IPS-18a (cell line): ENCODE results near the gene LEFTY1.

Experiments
- H3K27ac ChIP-seq: one replicate; pipeline ENCODE4 v1.5.1; 2013; ENCODE audit warnings: low read length
- H3K27me3 ChIP-seq: one replicate; pipeline ENCODE4 v1.6.1; 2013; ENCODE audit warnings: mild to moderate bottlenecking, low read length; ENCODE audit not compliant: control insufficient read depth, insufficient read depth
- H3K36me3 ChIP-seq: one replicate; pipeline ENCODE4 v1.6.1; 2013; ENCODE audit warnings: low read depth, low read length; ENCODE audit not compliant: control insufficient read depth
- H3K4me1 ChIP-seq: one replicate; pipeline ENCODE4 v1.6.1; 2013; ENCODE audit warnings: low read depth, low read length; ENCODE audit not compliant: control insufficient read depth
- H3K4me3 ChIP-seq: one replicate; pipeline ENCODE4 v1.5.1; 2013; ENCODE audit warnings: low read length
- H3K9ac ChIP-seq: one replicate; pipeline ENCODE4 v1.6.1; 2013; ENCODE audit warnings: mild to moderate bottlenecking, low read length, moderate library complexity
- H3K9me3 ChIP-seq: one replicate; pipeline ENCODE4 v1.6.1; 2013; ENCODE audit warnings: low read depth, low read length; ENCODE audit not compliant: control insufficient read depth

LEFTY1 gene

DNA sequence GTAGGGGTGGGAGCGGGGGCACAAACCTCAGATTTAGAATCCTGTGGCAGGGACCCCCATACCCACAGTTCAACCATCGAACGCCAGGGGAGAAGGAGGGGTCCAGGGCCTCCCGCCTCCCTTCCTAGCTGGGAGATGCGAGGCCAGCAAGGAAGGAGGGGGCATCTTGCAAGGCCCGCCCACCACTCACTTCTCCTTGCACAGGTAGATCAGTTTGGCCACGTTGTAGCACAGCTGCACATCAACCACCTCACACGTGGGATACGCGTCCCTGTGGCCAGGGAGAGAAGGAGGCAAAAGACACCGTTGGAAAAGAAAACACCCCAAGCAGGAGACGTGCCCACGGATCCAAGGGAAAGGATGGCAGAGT lies 26.4 kb downstream of the LEFTY1 start:
- no peak overlapping the region for H3K9ac ChIP-seq
- H3K36me3 ChIP-seq: peaks cover 42% of the 10 kb centered on the region
- H3K4me3 ChIP-seq: no peak overlapping the region
- H3K9me3 ChIP-seq: no peaks in the 10 kb centered on the region
- no peak overlapping the region for H3K27ac ChIP-seq
- no peaks in the 10 kb centered on the region for H3K4me1 ChIP-seq
- no peaks in the 10 kb centered on the region for H3K27me3 ChIP-seq

GRCh38 chr1:225861834-225862580 lies 26.9 kb downstream of the LEFTY1 start:
- Histone ChIP-seq H3K9ac (no peak overlapping the region), H3K36me3 (peaks cover 42% of the 10 kb centered on the region), H3K27me3 (no peaks in the 10 kb centered on the region), H3K4me1 (no peaks in the 10 kb centered on the region), H3K9me3 (no peaks in the 10 kb centered on the region), H3K27ac (no peak overlapping the region), H3K4me3 (no peak overlapping the region)

- no peaks in the 10 kb centered on the region for H3K27me3 ChIP-seq
- no peak overlapping the region for H3K4me3 ChIP-seq
- H3K9me3 ChIP-seq: no peaks in the 10 kb centered on the region
- peaks cover 45% of the 10 kb centered on the region for H3K36me3 ChIP-seq
- H3K27ac ChIP-seq: no peak overlapping the region
- H3K9ac ChIP-seq: no peak overlapping the region
- H3K4me1 ChIP-seq: no peaks in the 10 kb centered on the region
Measured at GRCh38 chr1:225860876-225861441, 28.0 kb downstream of the LEFTY1 start.

GRCh38 chr1:225860107-225860506 lies 28.8 kb downstream of the LEFTY1 start:
- Histone ChIP-seq H3K9me3 (no peaks in the 10 kb centered on the region), H3K4me1 (no peaks in the 10 kb centered on the region), H3K9ac (no peak overlapping the region), H3K36me3 (peaks cover 37% of the 10 kb centered on the region), H3K27ac (no peak overlapping the region), H3K4me3 (no peak overlapping the region), H3K27me3 (no peaks in the 10 kb centered on the region)

DNA sequence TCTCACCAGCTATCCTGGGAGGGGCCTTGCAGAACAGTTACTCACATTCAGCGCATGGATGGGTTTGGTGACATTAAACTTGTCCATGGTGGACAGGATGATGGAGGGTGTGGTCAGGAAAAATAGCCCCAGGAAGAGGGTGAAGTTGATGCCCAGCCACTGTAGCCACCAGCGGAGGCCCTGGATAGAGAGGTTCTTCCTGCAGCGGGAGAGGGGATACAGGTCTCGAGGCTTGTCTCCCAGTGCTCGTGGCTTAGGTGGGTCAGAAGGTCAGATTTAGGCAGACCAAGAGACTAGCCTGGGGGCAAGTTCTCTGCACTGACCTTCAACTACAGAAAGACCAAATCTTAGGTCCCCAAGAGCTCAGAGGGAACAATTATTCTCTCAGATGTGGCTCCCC lies 29.8 kb downstream of the LEFTY1 start:
- H3K36me3 ChIP-seq: peaks cover 34% of the 10 kb centered on the region

DNA sequence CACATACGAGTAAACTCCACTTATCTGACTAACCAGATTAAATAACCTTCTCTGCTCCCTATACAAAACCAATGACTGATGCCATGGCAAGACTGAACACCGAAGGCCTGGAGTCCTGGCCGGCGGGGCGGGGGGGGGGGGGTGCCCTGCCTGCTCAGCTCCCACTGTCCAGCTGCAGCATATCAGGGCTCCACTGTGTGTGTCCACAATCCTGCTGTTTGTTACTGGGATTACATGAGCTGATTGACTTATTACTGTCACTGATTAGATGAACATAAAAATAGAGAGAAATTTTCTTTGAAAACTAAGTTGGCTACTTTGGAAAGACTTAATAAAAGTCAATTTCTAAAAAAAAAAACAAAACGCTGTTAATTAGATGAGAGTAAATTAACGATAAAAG lies 31.7 kb downstream of the LEFTY1 start:
- peaks cover 29% of the 10 kb centered on the region for H3K36me3 ChIP-seq
- H3K27me3 ChIP-seq: no peaks in the 10 kb centered on the region
- no peaks in the 10 kb centered on the region for H3K4me1 ChIP-seq
- H3K4me3 ChIP-seq: no peak overlapping the region
- H3K27ac ChIP-seq: no peak overlapping the region
- no peaks in the 10 kb centered on the region for H3K9me3 ChIP-seq
- no peak overlapping the region for H3K9ac ChIP-seq

More for the DNA sequence above, 29.8 kb downstream of the LEFTY1 start:
- no peak overlapping the region for H3K4me3 ChIP-seq
- no peaks in the 10 kb centered on the region for H3K4me1 ChIP-seq
- H3K9ac ChIP-seq: no peak overlapping the region
- no peaks in the 10 kb centered on the region for H3K9me3 ChIP-seq
- no peak overlapping the region for H3K27ac ChIP-seq
- H3K27me3 ChIP-seq: no peaks in the 10 kb centered on the region

DNA sequence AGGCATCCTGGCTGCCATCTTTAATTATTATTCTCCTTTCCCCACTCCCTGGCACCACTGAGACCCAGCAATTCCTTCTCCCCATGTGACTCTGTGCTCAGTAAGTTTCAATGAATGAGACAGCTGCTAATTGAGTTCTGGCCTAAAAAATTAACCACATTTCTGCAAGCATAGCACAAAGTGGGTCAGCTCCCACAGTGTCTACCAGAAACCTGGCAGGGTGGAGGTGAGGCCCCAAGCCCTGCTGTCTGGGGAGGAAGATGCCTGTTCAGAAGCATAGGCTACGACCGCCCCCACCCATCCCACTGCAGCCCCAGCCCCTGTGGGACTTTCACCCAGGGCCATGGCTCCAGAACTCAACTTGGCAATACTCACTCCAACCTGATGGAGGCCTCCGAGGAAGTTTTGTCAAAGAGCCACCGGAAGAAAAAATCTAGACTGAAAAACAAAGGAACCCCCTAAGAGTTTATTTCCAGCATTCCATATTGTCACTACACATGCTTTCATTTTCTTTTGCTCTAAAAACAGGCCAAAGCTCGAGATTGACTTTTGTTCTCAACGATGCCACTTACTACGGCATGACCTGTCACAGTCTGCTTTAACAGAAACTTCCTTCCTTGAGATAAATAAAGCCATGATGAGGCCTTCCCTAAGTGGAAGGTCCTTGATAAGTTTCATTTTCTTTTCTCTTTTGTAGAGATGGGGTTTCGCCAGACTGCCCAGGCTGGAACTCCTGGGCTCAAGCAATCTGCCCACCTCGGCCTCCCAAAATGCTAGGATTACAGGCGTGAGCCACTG lies 33.2 kb downstream of the LEFTY1 start:
- Histone ChIP-seq H3K27ac (no peak overlapping the region), H3K9ac (no peak overlapping the region), H3K4me1 (no peaks in the 10 kb centered on the region), H3K27me3 (no peaks in the 10 kb centered on the region), H3K4me3 (no peak overlapping the region), H3K9me3 (no peaks in the 10 kb centered on the region), H3K36me3 (peaks cover 16% of the 10 kb centered on the region)

GRCh38 chr1:225853441-225853840 lies 35.5 kb downstream of the LEFTY1 start:
- H3K9me3 ChIP-seq: no peaks in the 10 kb centered on the region
- H3K36me3 ChIP-seq: peaks cover 10% of the 10 kb centered on the region
- H3K27ac ChIP-seq: no peak overlapping the region
- H3K4me1 ChIP-seq: peaks cover 4% of the 10 kb centered on the region
- no peaks in the 10 kb centered on the region for H3K27me3 ChIP-seq
- H3K9ac ChIP-seq: no peak overlapping the region
- no peak overlapping the region for H3K4me3 ChIP-seq

DNA sequence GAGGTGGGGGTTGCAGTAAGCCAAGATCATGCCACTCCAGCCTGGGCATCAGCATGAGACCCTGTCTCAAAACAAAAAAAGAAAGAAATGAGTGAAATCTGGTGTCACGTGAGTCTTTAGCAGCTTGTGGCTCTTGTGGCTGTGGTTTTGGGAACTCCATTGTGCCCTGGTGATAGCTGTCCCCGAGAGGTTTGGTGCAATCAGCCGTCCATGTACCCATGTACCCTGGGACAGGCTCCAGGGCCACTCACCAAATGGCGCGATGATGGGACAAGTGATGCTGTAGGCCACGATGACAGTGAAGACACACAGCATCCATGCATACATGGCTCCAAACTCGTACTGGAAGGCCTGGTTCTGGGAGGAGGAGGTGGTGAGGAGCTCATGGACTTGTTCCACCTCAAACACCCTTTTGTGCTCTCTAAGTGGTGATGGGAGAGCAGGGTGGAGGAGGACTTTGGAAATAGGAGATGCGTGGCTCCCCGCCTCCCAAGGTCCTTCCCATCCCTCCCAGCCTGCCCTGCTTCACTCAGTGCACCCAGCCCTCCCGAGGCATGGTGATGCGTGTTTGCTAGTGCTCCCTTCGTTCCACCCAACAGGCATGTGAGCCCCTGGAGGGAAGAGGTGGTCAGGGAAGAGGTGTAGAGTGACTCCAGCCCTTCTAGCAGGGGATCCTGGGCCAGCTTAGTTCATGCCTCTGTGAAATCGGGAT lies 36.4 kb downstream of the LEFTY1 start:
- Histone ChIP-seq H3K4me3 (no peak overlapping the region), H3K27me3 (no peaks in the 10 kb centered on the region), H3K9me3 (no peaks in the 10 kb centered on the region), H3K4me1 (peaks cover 4% of the 10 kb centered on the region), H3K9ac (no peak overlapping the region), H3K27ac (no peak overlapping the region), H3K36me3 (peaks cover 14% of the 10 kb centered on the region)

- H3K4me3 ChIP-seq: no peak overlapping the region
- no peak overlapping the region for H3K9ac ChIP-seq
- no peak overlapping the region for H3K27ac ChIP-seq
- H3K9me3 ChIP-seq: no peaks in the 10 kb centered on the region
- H3K36me3 ChIP-seq: peaks cover 21% of the 10 kb centered on the region
- peaks cover 4% of the 10 kb centered on the region for H3K4me1 ChIP-seq
- no peaks in the 10 kb centered on the region for H3K27me3 ChIP-seq
Measured at GRCh38 chr1:225851805-225852204, 37.1 kb downstream of the LEFTY1 start.

DNA sequence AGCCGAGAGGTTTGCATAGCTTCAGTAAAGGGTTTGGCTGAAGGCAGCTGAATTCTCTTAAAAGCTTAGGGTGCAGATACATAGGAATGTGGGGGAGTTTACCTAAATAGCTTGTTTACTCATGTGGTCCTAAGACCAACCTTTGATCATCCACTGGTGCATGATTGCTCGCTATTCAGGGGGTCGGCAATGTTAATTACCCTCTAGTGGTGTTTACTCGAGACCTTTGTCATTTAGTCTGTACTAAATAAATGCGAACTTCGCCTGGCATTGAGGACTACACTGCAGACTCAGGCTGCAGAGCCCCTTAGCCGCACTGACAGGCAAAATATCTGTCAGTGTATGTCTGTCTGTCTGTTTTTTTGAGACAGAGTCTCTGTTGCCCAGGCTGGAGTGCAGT lies 38.6 kb downstream of the LEFTY1 start:
- Histone ChIP-seq H3K4me1 (peaks cover 4% of the 10 kb centered on the region), H3K36me3 (peaks cover 24% of the 10 kb centered on the region), H3K9ac (no peak overlapping the region), H3K4me3 (no peak overlapping the region), H3K27ac (no peak overlapping the region), H3K9me3 (no peaks in the 10 kb centered on the region), H3K27me3 (no peaks in the 10 kb centered on the region)
